Gastrocnemius medialis (tissue), 4 donors: ENCODE results near the gene PIP5KL1. TPM values are rescaled to one million over a fixed set of nuclear protein-coding genes. Genes with fewer than 3 reads are reported as not detected.
A peak's percentile ranks its signal among the peaks of the same experiment; 100 is the strongest.

Source experiments
- ATAC-seq, 2 donors: fragments of 150-250 bp; one replicate each; pipeline ENCODE4 v1.9.1; 2016
- DNase-seq, 2 donors: peaks; one replicate each; pipeline ENCODE4 v3.0.0-alpha.2; 2019
- H3K27ac ChIP-seq, 4 donors: fragments of 200-600 bp; sonication (generic); 1 replicate in 1 of 4; 2 replicates in 3 of 4; pipeline ENCODE4 v1.5.1; 2016 to 2018; ENCODE audit warnings: mild to moderate bottlenecking in 2 of 4, moderate library complexity in 1 of 4
- H3K27me3 ChIP-seq, 3 donors: fragments of 200-600 bp; sonication (generic) in 2 of 3; 1 replicate in 1 of 3; 2 replicates in 2 of 3; pipeline versions ENCODE4 v1.5.1 to v1.6.0; 2016 to 2019; ENCODE audit warnings: mild to moderate bottlenecking in 1 of 3, moderate library complexity in 1 of 3
- H3K36me3 ChIP-seq, 2 donors: fragments of 200-600 bp; sonication (generic) in 1 of 2; one replicate each; pipeline ENCODE4 v1.5.1; 2017 to 2018
- H3K4me1 ChIP-seq, 2 donors: fragments of 200-600 bp; sonication (generic) in 1 of 2; one replicate each; pipeline ENCODE4 v1.5.1; 2016 to 2017; ENCODE audit warnings: mild to moderate bottlenecking in 2 of 2
- H3K4me3 ChIP-seq, 4 donors: fragments of 200-600 bp; sonication (generic) in 3 of 4; 1 replicate in 1 of 4; 2 replicates in 3 of 4; pipeline ENCODE4 v1.5.1; 2016 to 2019; ENCODE audit warnings: mild to moderate bottlenecking in 2 of 4
- H3K9me3 ChIP-seq, 3 donors: fragments of 200-600 bp; sonication (generic) in 2 of 3; 1 replicate in 1 of 3; 2 replicates in 2 of 3; pipeline ENCODE4 v1.5.1; 2016 to 2019
- POLR2A ChIP-seq, 2 donors: fragments of 450-650 bp; IDR thresholded peaks; one replicate each; pipeline ENCODE4 v1.6.1; 2017; ENCODE audit warnings: antibody characterized with exemption in 2 of 2, mild to moderate bottlenecking in 2 of 2, moderate library complexity in 2 of 2
- in situ Hi-C, 4 donors: fragments of 200-750 bp; cut with MboI; loops; one replicate each; pipeline versions ENCODE4 v1.15.0 to v1.8.0; 2017; ENCODE audit warnings: low sequenced_read_pairs in 4 of 4
- intact Hi-C: fragments of 100-400 bp; cut with DNase I; formaldehyde crosslinking; loops from one replicate; pipeline ENCODE4 v1.15.1; 2023; ENCODE audit warnings: low total_unique reads
- total RNA-seq, 4 donors: library from RNA; depleted of rRNA; stranded (reverse); fragments of >200 nt; gene quantifications; one replicate each; pipeline versions ENCODE4 v1.1.0 to v1.2.3, GENCODE V29; 2016
- TF ChIP-seq, protein P1 (sequence below), 5 experiments: fragments of 450-650 bp in 3 of 5; fragments of 200-600 bp in 2 of 5; sonication (generic) in 2 of 5; IDR thresholded peaks in 4 of 5; conservative IDR thresholded peaks in 1 of 5; 1 replicate in 4 of 5; 2 replicates in 1 of 5; pipeline ENCODE4 v1.5.1; 2016 to 2019; ENCODE audit warnings: antibody characterized with exemption in 5 of 5, mild to moderate bottlenecking in 3 of 5, moderate library complexity in 3 of 5

Gene PIP5KL1
- total RNA-seq, 4 donors from 2014 or later: 4.2 TPM; not detected in 3

DNA sequence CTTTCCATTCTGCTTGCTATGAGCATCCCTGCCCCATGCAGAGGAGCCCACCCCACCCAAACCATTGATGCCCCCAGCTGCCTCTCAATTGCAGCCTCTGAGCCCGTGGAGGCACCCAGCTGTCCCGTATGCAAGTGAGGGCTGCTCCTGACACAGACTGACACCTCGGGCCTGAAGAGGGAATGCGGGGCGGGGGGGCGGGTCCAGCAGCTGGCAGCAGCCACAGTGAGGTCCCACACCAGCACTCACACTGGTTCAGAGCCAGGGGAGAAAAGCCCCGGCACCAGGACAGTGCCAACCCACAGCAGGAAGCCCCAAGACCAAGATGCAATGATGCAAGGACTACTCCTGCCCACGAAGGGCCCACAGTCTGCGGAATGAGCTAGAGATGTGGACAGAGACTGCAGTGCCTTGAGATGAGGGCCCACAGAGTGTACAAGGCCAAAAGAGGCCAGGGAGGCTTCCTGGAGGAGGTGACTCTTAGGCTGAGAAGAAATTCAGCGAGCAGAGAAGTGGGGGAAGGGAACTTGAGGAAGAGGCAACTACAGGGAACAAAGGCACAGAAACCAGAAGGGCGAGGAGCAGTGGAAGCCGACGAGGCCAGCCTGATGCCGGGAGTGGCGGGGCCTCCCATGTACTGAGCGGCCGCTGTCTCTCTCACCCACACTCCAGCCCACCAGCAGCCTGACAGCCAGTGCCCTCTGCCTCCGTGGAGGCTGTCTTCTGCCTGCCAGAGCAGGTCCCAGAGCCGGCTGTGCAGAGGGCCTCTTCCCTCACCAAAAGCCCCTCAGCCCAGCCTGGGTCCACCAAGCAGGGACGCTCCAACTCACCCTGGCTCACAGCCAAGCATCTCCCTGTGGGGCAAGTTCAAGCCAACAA lies 41.0 kb upstream of the PIP5KL1 start:
- intact Hi-C loops: no loop called here
- ATAC-seq (no peak), DNase-seq (no peak)
- Histone ChIP-seq H3K4me3 (no peak overlapping the region), H3K27me3 (no peaks in the 10 kb centered on the region), H3K4me1 (peaks cover 72 to 76% of the 10 kb centered on the region in 2 donors), H3K36me3 (no peaks in the 10 kb centered on the region), H3K9me3 (no peaks in the 10 kb centered on the region), H3K27ac (peak overlapping the region; percentile 79 to 93 (median 87))
- in situ Hi-C loops: loop anchor here in 2 of 4 donors (25.0 kb wide), 1 partner anchor 141 kb away; no protein-coding TSS in a partner anchor
- no peak for TF ChIP-seq POLR2A (IDR thresholded peaks at IDR 0.05)
- TF ChIP-seq, protein P1, sequence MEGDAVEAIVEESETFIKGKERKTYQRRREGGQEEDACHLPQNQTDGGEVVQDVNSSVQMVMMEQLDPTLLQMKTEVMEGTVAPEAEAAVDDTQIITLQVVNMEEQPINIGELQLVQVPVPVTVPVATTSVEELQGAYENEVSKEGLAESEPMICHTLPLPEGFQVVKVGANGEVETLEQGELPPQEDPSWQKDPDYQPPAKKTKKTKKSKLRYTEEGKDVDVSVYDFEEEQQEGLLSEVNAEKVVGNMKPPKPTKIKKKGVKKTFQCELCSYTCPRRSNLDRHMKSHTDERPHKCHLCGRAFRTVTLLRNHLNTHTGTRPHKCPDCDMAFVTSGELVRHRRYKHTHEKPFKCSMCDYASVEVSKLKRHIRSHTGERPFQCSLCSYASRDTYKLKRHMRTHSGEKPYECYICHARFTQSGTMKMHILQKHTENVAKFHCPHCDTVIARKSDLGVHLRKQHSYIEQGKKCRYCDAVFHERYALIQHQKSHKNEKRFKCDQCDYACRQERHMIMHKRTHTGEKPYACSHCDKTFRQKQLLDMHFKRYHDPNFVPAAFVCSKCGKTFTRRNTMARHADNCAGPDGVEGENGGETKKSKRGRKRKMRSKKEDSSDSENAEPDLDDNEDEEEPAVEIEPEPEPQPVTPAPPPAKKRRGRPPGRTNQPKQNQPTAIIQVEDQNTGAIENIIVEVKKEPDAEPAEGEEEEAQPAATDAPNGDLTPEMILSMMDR (IDR thresholded peaks at IDR 0.05 in 4 of 5, conservative IDR thresholded peaks at IDR 0.05 in 1 of 5): no peak

DNA sequence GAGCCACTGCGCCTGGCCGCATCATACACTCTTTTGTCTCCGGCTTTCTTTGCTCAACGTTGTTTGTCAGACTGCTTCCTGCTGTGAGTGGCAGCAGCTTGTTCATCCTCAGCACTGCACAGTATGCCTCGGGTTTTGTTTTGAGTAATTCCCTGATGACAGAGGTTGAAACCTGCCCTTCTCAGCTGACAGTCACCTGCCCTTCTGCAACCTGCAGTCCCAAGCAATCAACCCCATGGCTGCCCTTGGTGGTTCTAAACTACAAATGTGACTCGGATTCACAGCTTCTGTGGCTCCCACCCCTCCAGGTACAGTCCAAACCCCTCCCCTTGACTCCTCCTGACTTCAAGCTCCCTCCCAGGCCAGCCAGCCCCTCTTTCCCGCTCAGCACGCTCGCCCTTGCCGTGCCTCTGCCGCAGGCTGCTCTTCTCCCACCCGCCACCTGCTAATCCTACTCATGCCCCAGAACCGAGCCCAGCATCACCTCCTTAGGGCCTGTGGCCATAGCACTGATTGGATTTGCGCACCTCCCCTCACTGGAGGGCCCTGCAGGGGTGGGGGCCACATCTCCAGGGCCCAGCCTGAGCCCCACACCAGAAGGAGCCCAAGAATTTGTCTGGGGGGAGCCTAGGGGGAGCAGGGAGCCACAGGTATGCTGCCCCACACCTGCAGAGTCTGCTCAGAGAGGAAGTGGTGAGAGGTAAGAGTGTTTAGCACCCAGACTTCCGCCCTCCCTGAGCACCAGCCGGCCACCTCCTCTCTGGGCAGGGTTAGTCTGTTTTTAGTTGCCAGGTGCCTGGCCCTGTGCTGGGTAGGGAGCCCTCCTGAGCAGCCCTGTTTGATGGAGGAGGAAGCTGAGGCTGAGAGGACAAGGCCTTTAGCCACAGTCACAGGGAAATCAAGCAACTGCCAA lies 40.1 kb upstream of the PIP5KL1 start:
- no peak for TF ChIP-seq POLR2A (IDR thresholded peaks at IDR 0.05)
- TF ChIP-seq, protein P1 (IDR thresholded peaks at IDR 0.05 in 4 of 5, conservative IDR thresholded peaks at IDR 0.05 in 1 of 5): no peak
- DNase-seq (no peak), ATAC-seq (no peak)
- Histone ChIP-seq H3K27me3 (no peaks in the 10 kb centered on the region), H3K27ac (peak overlapping the region in 1 of 4 donors; percentile 86), H3K9me3 (no peaks in the 10 kb centered on the region), H3K4me1 (peaks cover 72 to 76% of the 10 kb centered on the region in 2 donors), H3K36me3 (no peaks in the 10 kb centered on the region), H3K4me3 (no peak overlapping the region)
- intact Hi-C loops (no loop called here), in situ Hi-C loops (loop anchor here in 2 of 4 donors (25.0 kb wide), 1 partner anchor 142 kb away; no protein-coding TSS in a partner anchor)

DNA sequence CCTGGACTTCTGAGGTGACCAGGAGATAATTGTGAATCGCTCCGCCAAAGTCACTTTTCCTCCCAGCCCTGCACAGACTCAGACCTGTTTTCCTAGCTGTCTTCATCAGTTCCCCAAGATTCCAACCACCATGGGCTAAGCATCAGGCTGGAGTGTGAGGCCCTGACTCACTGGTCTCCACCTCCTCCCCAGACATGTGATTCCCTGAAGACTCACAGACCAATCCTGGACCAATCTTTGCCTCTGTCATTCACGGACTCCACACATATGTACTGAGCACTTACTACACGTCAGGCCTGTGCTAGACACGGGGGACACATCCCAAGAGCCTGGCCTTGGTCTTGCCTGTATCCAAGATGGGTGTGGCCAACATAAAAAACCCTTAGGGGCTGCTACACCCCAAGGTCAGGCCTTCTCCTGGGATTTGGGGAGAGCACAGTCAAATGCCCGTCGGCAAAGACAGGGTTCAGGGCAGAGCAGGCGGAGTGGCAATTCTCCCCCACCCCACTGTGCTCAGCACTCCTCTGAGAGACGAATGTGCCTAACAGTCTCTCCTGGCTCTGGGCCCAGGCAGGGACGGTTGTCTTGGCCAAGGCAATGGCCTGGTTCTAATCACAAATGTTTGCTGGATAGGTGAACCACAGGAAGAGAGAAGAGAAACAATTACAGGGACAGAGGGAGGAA lies 38.3 kb upstream of the PIP5KL1 start:
- in situ Hi-C loops: loop anchor here in 2 of 4 donors (25.0 kb wide), 1 partner anchor 143 kb away; no protein-coding TSS in a partner anchor

More for the DNA sequence above, 38.3 kb upstream of the PIP5KL1 start:
- Histone ChIP-seq H3K27me3 (no peaks in the 10 kb centered on the region), H3K4me1 (peaks cover 63 to 72% of the 10 kb centered on the region in 2 donors), H3K9me3 (no peaks in the 10 kb centered on the region), H3K27ac (peak overlapping the region; percentile 49 to 72 (median 54)), H3K36me3 (no peaks in the 10 kb centered on the region), H3K4me3 (no peak overlapping the region)
- intact Hi-C loops: loop anchor here (5.0 kb wide), 1 partner anchor 128 kb away; no protein-coding TSS in a partner anchor
- ATAC-seq (peak in 1 of 2 donors; percentile 32), DNase-seq (peak in 1 of 2 donors; percentile 66)
- no peak for TF ChIP-seq POLR2A (IDR thresholded peaks at IDR 0.05)
- TF ChIP-seq, protein P1 (IDR thresholded peaks at IDR 0.05 in 4 of 5, conservative IDR thresholded peaks at IDR 0.05 in 1 of 5): no peak
